ENCODE data around the gene LDHD.

The LDHD gene

GRCh38 chr16:75114179-75114945 is 2.2 kb downstream of the LDHD start:
- no peak overlapping the region for H3K4me3 ChIP-seq (ENCODE audit: extremely low read depth, insufficient read depth, low read length, poor library complexity, severe bottlenecking)
- 96 to 97% methylated on average over 38 to 44 of the region's 44 CpGs for WGBS, 2 experiments (ENCODE audit: insufficient coverage in 2 of 2)
- H3K9me3 ChIP-seq (ENCODE audit: control insufficient read depth, low read length), result no peaks in the 10 kb centered on the region
- H3K4me1 ChIP-seq (ENCODE audit: control insufficient read depth, insufficient read depth, low read length, poor library complexity, severe bottlenecking), result peaks cover 16% of the 10 kb centered on the region
- no peak overlapping the region for H3K27ac ChIP-seq (ENCODE audit: low read depth, low read length, severe bottlenecking)
- no peaks in the 10 kb centered on the region for H3K36me3 ChIP-seq (ENCODE audit: control insufficient read depth, insufficient read depth, low read length)

GRCh38 chr16:75113541-75114121 is 2.9 kb downstream of the LDHD start:
- Histone ChIP-seq H3K9me3 (ENCODE audit: control insufficient read depth, low read length) (no peaks in the 10 kb centered on the region), H3K27ac (ENCODE audit: low read depth, low read length, severe bottlenecking) (no peak overlapping the region), H3K36me3 (ENCODE audit: control insufficient read depth, insufficient read depth, low read length) (no peaks in the 10 kb centered on the region), H3K4me3 (ENCODE audit: extremely low read depth, insufficient read depth, low read length, poor library complexity, severe bottlenecking) (no peak overlapping the region), H3K4me1 (ENCODE audit: control insufficient read depth, insufficient read depth, low read length, poor library complexity, severe bottlenecking) (peaks cover 23% of the 10 kb centered on the region)
- 94 to 95% methylated on average over 13 to 19 of the region's 20 CpGs for WGBS, 2 experiments (ENCODE audit: insufficient coverage in 2 of 2)

- 93% methylated on average over 8 to 12 of the region's 14 CpGs for WGBS, 2 experiments (ENCODE audit: insufficient coverage in 2 of 2)
- peaks cover 24% of the 10 kb centered on the region for H3K4me1 ChIP-seq (ENCODE audit: control insufficient read depth, insufficient read depth, low read length, poor library complexity, severe bottlenecking)
- H3K27ac ChIP-seq (ENCODE audit: low read depth, low read length, severe bottlenecking), result no peak overlapping the region
- H3K9me3 ChIP-seq (ENCODE audit: control insufficient read depth, low read length), result no peaks in the 10 kb centered on the region
- H3K36me3 ChIP-seq (ENCODE audit: control insufficient read depth, insufficient read depth, low read length), result no peaks in the 10 kb centered on the region
- no peak overlapping the region for H3K4me3 ChIP-seq (ENCODE audit: extremely low read depth, insufficient read depth, low read length, poor library complexity, severe bottlenecking)
Observed at GRCh38 chr16:75112734-75113491, 3.7 kb downstream of the LDHD start.

- peaks cover 6% of the 10 kb centered on the region for H3K36me3 ChIP-seq (ENCODE audit: control insufficient read depth, insufficient read depth, low read length)
- 89 to 93% methylated on average over 26 of the region's 26 CpGs for WGBS, 2 experiments (ENCODE audit: insufficient coverage in 2 of 2)
- H3K4me3 ChIP-seq (ENCODE audit: extremely low read depth, insufficient read depth, low read length, poor library complexity, severe bottlenecking), result no peak overlapping the region
- no peak overlapping the region for H3K27ac ChIP-seq (ENCODE audit: low read depth, low read length, severe bottlenecking)
- peaks cover 24% of the 10 kb centered on the region for H3K4me1 ChIP-seq (ENCODE audit: control insufficient read depth, insufficient read depth, low read length, poor library complexity, severe bottlenecking)
- no peaks in the 10 kb centered on the region for H3K9me3 ChIP-seq (ENCODE audit: control insufficient read depth, low read length)
Observed at GRCh38 chr16:75111961-75112733, 4.4 kb downstream of the LDHD start.

- Histone ChIP-seq H3K27ac (ENCODE audit: low read depth, low read length, severe bottlenecking) (no peak overlapping the region), H3K9me3 (ENCODE audit: control insufficient read depth, low read length) (no peaks in the 10 kb centered on the region), H3K36me3 (ENCODE audit: control insufficient read depth, insufficient read depth, low read length) (peaks cover 12% of the 10 kb centered on the region), H3K4me3 (ENCODE audit: extremely low read depth, insufficient read depth, low read length, poor library complexity, severe bottlenecking) (no peak overlapping the region), H3K4me1 (ENCODE audit: control insufficient read depth, insufficient read depth, low read length, poor library complexity, severe bottlenecking) (peaks cover 25% of the 10 kb centered on the region)
- 64 to 70% methylated on average over 5 to 6 of the region's 7 CpGs for WGBS, 2 experiments (ENCODE audit: insufficient coverage in 2 of 2)
Observed at GRCh38 chr16:75111514-75111940, 5.1 kb downstream of the LDHD start.

GRCh38 chr16:75110637-75111513 is 5.7 kb downstream of the LDHD start:
- Histone ChIP-seq H3K4me3 (ENCODE audit: extremely low read depth, insufficient read depth, low read length, poor library complexity, severe bottlenecking) (peak overlapping the region; percentile 5), H3K4me1 (ENCODE audit: control insufficient read depth, insufficient read depth, low read length, poor library complexity, severe bottlenecking) (peaks cover 32% of the 10 kb centered on the region), H3K9me3 (ENCODE audit: control insufficient read depth, low read length) (no peaks in the 10 kb centered on the region), H3K27ac (ENCODE audit: low read depth, low read length, severe bottlenecking) (peak overlapping the region; percentile 72), H3K36me3 (ENCODE audit: control insufficient read depth, insufficient read depth, low read length) (peaks cover 19% of the 10 kb centered on the region)
- WGBS, 2 experiments (ENCODE audit: insufficient coverage in 2 of 2), result 18 to 28% methylated on average over 19 to 28 of the region's 28 CpGs

- H3K4me1 ChIP-seq (ENCODE audit: control insufficient read depth, insufficient read depth, low read length, poor library complexity, severe bottlenecking), result peaks cover 42% of the 10 kb centered on the region
- H3K9me3 ChIP-seq (ENCODE audit: control insufficient read depth, low read length), result no peaks in the 10 kb centered on the region
- H3K36me3 ChIP-seq (ENCODE audit: control insufficient read depth, insufficient read depth, low read length), result peaks cover 19% of the 10 kb centered on the region
- H3K27ac ChIP-seq (ENCODE audit: low read depth, low read length, severe bottlenecking), result no peak overlapping the region
- no peak overlapping the region for H3K4me3 ChIP-seq (ENCODE audit: extremely low read depth, insufficient read depth, low read length, poor library complexity, severe bottlenecking)
- 94 to 96% methylated on average over 6 to 7 of the region's 10 CpGs for WGBS, 2 experiments (ENCODE audit: insufficient coverage in 2 of 2)
Observed at GRCh38 chr16:75109732-75110243, 6.8 kb downstream of the LDHD start.

- Histone ChIP-seq H3K9me3 (ENCODE audit: control insufficient read depth, low read length) (no peaks in the 10 kb centered on the region), H3K36me3 (ENCODE audit: control insufficient read depth, insufficient read depth, low read length) (peaks cover 24% of the 10 kb centered on the region), H3K27ac (ENCODE audit: low read depth, low read length, severe bottlenecking) (no peak overlapping the region), H3K4me1 (ENCODE audit: control insufficient read depth, insufficient read depth, low read length, poor library complexity, severe bottlenecking) (peaks cover 45% of the 10 kb centered on the region), H3K4me3 (ENCODE audit: extremely low read depth, insufficient read depth, low read length, poor library complexity, severe bottlenecking) (no peak overlapping the region)
- 90% methylated on average over 25 to 26 of the region's 27 CpGs for WGBS, 2 experiments (ENCODE audit: insufficient coverage in 2 of 2)
Observed at GRCh38 chr16:75108792-75109731, 7.5 kb downstream of the LDHD start.

- Histone ChIP-seq H3K9me3 (ENCODE audit: control insufficient read depth, low read length) (no peaks in the 10 kb centered on the region), H3K4me3 (ENCODE audit: extremely low read depth, insufficient read depth, low read length, poor library complexity, severe bottlenecking) (no peak overlapping the region), H3K36me3 (ENCODE audit: control insufficient read depth, insufficient read depth, low read length) (peaks cover 28% of the 10 kb centered on the region), H3K4me1 (ENCODE audit: control insufficient read depth, insufficient read depth, low read length, poor library complexity, severe bottlenecking) (peaks cover 45% of the 10 kb centered on the region), H3K27ac (ENCODE audit: low read depth, low read length, severe bottlenecking) (no peak overlapping the region)
- 84 to 94% methylated on average over 8 to 9 of the region's 10 CpGs for WGBS, 2 experiments (ENCODE audit: insufficient coverage in 2 of 2)
Observed at GRCh38 chr16:75107505-75107904, 9.1 kb downstream of the LDHD start.

All from mesodermal cell (in vitro differentiated cells).